ENCODE data around the gene MPP7.
"Not testable (repeated sequence)": the region's sequence is repeated elsewhere in the genome, so short reads cannot be mapped to it uniquely, and the experiment has no call there.

Gene MPP7

DNA sequence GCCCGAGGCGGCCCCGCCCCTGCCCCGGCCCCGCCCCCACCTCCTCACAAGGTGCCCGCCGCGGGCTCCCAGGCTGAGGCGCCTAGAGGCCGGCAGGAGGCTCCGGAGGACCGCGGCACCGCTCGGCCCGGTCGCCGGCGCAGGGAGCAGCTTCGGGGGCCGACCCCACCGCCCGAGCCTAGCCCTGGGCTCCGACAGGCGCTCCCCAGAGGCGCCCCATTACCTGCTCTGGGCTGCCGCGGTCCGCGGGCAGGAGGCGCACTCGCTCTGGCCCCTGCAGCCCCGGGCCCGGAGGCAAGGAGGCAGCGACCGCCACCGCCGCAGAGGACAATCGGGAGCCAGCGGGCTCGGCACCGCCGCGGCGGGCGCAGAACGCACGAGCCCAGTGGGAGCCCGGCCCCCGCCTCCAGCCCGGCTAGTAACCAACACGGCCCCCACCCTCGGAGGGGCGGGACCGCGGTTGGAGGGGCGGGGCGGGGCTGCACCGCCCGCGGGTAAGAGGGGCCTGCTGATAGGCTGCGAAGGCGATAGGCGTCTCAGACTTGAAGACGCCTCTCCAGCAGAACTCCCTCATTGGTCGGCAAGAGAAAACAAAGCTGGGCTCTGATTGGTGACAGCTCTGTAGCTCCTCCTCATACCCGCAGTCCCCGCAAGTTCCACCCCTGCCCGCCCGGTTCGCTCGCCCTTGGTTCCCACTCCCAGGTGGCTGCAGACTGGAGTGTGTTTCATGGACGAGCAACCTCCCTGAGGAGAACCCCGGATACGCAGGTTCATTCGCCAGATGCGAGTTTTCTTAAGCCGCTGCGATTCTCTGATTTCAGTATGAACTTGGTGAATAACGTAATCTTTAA is at the start of gene MPP7:
MPP7 (minus strand) TSS at position 427 of the 851 bp plus-strand sequence. CDS start 64,460 bp downstream, outside the sequence.
- peak; percentile 97 for DNase-seq

DNA sequence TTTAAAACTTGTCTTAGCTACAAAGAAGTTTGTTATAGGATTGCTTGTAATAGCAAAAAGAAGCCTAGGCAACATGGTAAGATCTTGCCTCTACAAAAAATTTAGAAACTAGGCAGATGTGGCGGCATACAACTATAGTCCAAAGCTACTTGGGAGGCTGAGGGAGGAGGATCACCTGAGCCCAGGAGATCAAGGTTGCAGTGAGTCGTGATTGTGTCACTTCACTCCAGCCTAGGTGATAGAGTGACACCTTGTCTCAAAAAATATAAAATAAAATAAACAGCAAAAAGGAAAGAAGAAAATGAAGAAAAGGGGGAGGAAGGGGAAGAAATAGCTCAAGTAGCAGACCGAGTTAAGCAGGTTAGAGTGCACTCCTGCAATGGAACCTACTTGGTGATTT is 47.0 kb upstream of the MPP7 start:
- no peak for DNase-seq

DNA sequence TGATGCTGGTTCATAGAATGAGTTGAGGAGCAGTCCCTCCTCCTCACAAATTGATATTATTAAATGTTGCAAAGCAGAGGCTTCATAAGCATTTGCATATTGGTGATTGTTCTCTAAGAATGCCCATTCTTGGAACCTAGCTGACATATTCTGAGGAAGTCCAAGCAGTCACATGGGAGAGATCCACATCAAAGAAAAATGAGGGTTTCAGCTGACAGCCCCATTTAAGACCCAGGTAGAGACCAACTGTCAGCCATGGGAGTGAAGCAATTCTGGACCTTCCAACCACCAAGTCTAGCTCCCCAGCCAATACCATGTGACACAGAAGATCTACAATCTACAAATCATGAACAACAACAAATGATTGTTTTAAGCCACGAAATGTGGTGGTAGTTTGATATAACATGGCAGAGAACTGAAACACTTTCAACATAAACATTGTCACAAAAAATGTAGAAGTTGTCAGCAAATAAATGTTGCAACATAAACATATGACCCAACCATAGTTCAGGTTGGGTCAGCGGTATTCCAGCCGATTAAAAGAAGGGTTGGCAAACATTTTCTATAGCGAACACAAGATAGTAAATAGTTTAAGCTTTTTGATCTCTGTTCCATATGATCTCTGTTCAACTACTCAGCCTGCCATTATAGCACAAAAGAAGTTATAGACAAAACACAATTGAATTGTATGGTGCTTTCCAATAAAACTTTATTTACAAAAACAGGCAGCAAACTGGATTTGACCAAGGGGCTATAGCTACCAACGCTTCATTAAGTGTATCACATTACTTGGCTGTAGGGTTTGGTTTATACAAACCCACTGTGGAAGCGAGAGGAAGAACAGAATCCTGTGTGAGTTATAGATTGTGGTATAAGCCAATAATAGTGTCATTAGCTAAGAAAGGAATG is 41.4 kb upstream of the MPP7 start:
- no peak for DNase-seq

DNA sequence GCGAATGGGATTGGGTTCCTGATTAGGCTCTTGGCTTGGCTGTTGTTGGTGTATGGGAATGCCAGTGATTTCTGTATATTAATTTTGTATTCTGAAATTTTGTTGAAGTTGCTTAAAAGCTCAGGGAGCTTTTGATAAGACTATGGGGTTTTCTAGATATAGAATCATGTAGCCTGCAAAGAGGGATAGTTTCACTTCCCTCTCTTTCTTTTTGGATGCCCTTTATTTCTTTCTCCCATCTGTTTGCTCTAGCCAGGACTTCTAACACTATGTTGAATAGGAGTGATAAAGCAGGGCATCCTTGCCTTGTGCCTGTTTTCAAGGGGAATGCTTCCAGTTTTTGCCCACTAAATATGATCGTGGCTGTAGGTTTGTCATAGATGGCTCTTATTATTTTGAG is 40.4 kb upstream of the MPP7 start:
- no peak for DNase-seq

DNA sequence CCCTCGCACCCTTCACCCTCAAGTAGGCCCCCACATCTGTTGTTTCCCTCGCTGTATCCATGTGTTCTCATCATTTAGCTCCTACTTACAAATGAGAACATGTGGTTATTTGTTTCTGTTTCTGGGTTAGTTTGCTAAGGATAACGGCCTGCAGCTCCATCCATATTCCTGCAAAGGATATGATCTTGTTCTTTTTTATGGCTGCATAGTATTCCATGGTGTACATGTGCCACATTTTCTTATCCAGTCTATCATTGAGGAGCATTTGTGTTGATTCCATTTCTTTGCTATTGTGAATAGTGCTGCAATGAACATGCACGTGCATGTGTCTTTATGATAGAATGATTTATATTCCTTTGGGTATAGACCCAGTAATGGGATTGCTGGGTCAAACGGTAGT is 38.8 kb upstream of the MPP7 start:
- not testable (repeated sequence) for DNase-seq

DNA sequence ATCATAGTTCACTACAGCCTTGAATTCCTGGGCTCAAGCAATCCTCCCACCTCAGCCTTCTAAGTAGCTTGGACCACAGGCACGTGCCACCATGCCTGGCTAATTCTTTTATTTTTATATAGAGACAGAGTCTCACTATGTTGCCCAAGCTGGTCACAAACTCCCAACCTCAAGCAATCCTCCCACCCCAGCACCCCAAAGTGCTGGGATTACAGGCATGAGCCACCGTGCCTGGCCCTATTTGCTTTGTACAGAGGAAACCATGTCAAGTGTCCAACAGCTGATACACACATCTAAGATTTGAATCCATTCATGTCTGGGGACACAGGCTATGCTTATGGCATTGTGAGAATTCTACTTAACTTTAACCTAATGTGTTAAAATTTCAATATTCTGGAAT is 29.9 kb upstream of the MPP7 start:
- no peak for DNase-seq

DNA sequence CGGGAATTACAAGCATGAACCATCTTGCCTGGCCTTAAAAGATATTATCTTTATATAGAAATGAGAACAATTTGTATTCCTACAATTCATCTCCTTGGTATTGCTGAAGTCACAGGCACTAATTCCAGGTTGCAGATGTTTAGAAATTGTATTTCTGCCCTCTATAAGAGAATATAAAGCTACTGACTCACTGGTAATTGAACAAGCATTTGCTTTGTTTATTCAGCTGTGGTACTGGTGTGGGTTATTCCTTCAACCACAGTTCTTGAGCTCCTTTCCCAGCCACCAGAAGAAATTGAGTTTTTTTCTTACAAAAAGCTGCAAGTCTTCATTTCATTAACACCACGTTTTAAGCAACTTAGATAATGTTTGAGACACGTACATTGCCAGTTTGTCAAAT is 29.0 kb upstream of the MPP7 start:
- peak; percentile 92 for DNase-seq

DNA sequence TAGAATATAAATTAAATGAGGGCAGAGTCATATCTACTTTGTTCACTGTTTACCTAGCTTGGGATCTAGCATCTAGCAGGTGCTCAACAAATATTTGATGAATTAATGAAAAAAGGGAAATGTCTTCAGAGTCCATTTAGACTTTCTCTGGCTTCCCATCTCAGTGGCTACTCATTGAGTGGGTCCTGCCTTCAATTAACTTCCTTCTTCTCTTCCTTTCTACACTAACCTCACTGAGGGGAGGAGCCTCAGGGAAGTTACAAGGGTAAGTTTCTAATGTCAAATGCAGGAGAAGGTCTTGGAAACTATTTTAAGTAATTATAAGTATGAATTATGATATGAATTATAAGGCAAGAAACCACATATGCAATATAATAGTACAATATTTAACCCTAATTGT is 28.2 kb upstream of the MPP7 start:
- no peak for DNase-seq

DNA sequence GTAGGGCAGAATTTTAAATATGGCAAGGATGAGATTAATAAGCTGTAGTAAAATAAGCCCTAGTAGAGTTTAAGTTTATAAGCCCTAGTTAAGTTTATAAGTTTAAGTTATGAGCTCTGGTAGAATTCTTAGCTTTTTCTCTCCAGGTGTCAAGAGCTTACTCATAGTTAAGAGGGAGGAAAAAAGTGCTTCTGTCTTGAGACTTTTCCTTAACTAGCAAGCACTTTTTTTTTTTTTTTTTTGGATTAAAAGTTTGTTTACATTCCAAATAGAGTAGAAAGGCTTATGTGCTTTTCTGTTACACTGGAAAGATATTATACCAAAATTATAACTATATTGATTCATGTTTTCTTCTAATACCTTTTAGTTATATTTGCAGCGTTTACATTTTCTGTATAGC is 25.5 kb upstream of the MPP7 start:
- no peak for DNase-seq

DNA sequence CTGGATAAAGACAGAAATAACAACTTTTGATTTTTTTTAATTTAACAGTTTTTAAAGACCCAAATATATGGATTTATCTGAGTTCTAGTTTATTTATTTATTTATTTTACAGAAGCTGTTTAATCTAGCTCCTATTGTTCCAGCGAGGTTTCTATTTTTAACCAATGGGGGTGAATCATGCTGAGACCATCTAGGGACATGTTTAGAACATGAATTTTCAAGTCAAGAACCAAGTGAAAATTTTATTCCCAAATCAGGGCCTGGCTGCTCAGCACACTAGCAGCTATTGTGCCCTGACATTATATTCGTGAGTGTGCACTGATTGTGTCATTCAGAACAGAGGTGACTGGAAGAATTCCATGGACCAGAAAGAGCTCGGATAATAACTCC is 24.6 kb upstream of the MPP7 start:
- DNase-seq: peak; percentile 55

DNA sequence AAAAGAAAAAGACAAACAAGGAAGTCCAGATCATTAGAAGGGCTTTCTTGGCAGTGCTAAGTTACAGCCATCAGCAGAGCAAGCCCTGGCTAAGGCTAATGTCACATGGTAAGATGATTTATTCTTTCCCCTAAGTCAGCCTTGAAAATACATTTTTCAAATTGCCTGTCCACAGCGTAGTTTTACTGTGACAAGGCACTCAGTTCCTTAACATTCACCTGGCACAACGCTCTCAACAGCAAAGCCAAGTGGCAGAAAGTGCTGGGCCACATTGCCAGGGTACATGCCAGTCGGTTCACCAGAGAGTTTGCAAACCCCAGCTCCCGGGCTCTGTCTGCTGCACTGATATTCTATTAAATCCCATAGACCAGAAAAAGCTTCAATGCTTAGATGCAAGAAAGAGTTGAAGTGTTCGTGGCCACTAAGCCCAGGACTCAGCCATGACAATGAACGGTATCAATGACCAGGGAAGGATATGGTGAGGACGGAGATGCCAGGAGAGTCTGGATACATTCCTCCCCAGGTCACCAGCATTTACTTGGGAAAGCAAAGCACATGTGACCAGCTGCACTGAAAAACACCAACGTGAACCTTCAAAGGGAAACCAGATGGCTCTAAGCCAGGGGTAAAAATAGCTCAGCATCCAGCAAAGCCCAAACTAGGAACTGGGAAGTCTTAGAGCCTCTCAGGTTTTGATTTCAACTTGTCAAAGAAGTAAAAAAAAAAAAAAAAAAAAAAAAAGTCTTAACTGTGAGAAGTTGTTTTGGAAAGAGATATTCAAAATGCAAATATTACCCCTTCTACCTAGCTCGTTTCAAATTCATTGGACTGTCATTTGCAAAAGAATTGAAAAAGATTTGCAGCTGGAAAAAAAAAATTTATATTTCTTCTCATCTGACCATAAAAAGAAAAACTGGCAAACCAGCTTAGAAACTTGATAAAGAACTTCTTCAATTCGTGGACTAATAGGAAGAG is 23.9 kb upstream of the MPP7 start:
- peak; percentile 59 for DNase-seq

DNA sequence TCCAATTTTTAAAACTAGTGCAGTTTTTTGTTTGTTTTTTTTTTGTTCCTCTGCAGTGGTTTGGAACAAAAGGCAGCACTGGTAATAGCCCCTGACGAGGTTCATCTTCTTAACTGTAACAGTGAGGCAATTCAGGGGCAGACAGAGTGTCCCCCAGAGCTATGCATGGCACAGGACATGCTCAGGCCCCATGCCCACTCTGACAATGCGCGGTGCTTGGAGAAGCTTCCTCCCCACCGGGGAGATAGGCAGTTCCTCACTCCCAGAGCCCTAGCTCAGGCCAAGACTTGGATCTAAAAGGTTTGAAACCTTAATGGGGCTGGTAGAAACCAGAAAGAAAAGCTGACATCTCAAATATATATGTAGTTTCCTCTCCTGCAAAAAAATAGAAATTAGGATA is 17.9 kb upstream of the MPP7 start:
- no peak for DNase-seq

DNA sequence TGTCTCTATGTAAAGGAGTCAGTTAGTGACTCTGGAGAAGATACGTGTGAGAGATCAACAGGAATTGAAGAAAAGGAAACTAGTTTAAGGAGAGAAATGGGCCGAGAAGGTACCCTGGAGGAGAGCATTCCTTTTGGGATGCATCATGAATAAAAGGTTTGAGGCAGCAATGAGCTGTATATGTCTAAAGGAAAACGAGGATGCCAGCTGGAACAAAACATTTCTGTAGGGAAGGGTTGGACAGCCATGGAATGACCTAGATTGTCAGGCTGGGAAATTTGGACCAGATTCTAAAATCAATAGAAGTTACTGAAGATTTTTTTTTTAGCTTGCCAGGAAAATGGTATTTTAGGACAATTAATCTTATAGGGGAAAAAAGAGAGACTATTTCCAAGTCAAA is 17.2 kb upstream of the MPP7 start:
- DNase-seq: no peak

DNA sequence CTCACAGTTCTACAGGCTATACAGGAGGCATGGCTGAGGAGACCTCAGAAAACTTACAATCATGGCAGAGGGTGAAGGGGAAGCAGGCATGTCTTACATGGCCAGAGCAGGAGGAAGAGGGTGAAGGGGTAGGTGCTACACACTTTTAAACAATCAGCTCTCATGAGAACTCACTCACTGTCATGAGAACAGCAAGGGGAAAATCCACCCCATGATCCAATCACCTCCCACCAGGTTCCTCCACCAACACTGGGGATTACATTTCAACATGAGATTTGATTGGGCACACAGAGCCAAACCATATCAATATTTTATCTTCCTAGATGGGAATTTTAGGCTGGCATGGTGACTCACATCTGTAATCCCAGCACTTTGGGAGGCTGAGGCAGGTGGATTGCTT is 16.2 kb upstream of the MPP7 start:
- not testable (repeated sequence) for DNase-seq

DNA sequence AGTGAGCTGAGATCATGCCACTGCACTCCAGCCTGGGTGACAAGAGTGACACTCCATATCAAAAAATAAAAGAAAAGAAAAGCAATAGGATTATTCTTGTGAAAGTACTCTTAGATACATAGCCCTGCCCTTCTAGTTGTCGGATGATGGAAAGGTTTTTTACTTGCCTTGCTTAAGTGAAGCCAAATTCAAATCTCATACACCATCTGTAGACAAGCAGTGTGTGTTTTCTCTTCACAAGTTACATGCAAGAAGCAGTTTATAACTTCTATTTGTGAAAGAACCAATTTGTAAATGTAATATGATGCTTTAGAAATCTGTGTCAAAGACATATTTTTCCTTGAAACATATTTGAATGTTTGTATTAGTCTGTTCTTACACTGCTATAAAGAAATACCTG is 15.8 kb upstream of the MPP7 start:
- DNase-seq: no peak

DNA sequence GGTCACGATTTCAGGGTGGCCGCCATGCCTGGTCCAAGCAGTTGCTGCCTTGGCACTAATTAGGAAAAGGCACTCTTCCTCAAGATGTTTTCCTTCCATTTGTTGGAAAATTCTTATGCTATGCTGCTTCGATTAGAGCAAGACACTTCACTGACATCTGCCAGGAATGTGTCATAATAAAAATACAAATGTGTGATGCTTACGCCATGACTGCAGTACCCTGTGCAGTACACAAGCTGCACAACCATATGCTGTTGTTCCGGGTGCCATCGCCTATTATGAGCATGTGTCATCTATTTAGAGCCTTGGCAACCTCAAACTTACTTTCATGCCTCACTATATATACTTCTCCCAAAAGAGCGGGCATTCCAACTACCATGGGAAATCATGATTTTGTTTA is 14.9 kb upstream of the MPP7 start:
- no peak for DNase-seq

DNA sequence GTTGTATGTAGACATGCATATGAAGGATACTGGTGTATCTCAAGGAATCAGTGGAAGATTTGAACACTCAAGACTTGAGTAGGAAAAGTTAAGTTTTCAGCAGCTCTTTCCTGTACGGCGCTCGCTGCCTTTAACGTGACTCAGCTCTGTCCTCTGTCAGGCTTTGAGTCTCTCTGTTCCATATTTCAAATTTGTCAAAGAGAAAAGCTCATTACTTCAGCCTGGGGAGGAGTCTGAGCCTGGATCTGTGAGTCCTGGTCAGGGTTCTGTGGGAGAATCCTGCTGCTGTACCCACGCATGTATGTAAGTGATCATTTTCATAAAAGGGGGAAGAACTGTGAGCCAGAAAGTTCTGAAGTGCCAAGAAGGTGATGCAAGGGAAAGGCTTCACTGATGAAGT is 13.8 kb upstream of the MPP7 start:
- DNase-seq: no peak

DNA sequence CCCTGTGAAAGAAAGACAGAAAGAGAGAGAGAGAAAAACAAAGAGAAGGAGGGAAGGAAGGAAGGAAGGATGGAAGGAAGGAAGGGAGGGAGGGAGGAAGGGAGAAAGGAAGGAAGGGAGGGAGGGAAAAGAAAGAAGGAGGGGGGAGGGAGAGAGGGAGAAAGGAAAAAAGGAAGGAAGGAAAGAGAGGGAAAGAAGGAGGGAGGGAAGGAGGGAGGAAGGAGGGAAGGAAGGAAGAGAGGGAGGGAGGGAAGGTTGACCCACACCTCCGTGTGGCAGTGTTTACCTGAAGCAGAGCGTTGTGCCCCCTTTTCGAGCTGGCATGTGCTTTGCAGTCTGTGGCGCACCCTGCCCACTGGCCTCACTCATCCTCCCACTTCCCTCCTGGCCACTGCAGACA is 12.3 kb upstream of the MPP7 start:
- no peak for DNase-seq

DNA sequence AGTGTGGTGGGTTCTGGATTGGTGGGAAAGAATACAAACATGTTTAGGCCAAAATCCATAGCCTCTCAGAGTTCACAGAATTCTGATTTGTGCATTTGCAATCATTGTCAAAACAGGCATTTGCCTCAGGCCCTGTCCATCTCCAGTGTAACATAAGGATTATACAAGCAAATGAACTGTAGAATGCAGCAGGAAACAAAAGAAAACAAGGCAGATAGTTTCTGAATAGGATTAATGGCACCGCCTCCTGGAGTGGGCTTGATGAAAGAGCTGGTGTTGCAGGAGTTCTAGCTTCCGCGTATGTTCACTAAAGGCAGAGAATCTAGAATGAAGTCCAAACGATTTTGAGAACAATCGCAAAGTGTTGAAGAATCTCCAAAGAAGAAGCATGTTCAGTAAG is 11.3 kb upstream of the MPP7 start:
- no peak for DNase-seq

DNA sequence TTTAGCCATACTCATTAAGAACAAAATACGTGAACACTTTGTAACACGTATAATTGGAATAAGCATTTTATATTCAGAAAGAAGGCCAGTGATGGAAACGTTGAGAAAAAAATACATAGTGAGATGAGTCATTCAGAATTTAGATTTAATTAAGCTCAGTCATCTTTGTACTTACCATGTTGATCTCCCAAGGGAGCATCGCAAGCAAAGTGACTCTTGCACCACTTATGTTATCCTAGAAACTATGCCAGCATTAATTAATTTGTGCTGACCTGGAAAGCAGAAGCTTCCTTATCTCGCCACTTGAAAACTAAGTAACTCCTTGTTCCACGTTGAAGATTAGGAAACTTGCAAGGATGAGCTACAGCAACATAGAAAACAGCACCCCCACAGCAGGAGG is 9.7 kb upstream of the MPP7 start:
- DNase-seq: no peak

DNA sequence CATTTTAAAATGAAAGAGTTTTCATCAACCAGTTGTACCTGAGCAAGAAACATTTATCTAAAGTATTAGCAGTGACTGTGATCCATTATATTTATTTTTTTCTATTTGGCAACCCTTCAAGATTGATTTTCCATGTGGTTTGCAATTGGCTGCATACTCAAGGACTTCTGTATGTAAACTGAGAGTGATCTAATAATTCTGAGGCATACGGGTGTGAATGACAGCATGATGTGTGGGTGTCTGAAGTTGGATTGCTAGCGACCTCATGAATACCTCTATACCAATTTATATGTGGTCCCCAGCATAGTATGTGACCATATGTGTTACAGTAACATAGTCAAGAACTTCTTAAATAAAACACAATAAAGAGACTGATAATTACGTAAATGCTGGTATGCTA is 8.2 kb upstream of the MPP7 start:
- no peak for DNase-seq

DNA sequence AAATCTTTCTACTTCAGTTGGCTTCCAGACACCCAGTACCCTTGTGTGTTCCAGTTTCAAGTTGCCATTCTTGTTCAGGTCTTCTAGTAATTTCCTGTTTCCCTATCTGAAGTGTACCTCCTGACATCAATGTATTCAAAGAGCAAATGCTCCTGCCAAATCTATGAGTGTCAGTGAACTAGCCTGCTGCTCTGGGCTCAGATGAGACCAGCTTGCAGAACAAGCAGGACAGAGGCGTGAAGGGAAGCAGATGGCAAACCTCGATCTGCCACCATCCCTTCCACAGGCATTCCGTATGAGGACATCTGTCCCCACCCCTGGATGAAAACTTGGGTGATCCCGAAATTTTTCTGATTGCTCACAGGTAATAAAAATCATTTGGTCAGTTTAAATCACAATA is 4.4 kb upstream of the MPP7 start:
- DNase-seq: no peak

DNA sequence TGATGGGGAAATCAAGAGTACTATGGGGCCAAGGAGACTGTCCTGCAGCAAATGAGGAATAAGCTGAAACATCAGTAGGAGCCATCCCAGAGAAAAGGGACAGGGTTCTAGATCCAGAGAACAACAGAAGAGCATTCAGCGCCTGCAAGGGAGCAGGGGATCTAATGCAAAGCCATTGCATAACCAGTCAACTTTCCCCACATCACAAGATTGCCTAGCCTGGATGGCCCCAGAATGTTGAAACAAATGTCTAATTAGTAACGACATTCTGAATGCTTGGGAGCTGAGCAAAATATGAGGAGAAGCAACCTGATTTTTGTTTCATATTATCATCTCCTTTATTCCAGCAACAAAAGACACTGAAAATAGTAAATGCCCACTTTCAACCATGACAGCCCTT is 2.7 kb upstream of the MPP7 start:
- no peak for DNase-seq
